ENCODE data around the gene SPDYE16. TPM values are rescaled to one million over a fixed set of nuclear protein-coding genes. Genes with fewer than 3 reads are reported as not detected.
"Not testable (repeated sequence)": the region's sequence is repeated elsewhere in the genome, so short reads cannot be mapped to it uniquely, and the experiment has no call there.

SPDYE16 gene, protein sequence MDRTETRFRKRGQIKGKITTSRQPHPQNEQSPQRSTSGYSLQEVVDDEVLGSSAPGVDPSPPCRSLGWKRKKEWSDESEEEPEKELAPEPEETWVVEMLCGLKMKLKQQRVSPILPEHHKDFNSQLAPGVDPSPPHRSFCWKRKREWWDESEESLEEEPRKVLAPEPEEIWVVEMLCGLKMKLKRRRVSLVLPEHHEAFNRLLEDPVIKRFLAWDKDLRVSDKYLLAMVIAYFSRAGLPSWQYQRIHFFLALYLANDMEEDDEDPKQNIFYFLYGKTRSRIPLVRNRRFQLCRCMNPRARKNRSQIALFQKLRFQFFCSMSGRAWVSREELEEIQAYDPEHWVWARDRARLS
- under 1 TPM; 0.19 TPM for total RNA-seq

DNA sequence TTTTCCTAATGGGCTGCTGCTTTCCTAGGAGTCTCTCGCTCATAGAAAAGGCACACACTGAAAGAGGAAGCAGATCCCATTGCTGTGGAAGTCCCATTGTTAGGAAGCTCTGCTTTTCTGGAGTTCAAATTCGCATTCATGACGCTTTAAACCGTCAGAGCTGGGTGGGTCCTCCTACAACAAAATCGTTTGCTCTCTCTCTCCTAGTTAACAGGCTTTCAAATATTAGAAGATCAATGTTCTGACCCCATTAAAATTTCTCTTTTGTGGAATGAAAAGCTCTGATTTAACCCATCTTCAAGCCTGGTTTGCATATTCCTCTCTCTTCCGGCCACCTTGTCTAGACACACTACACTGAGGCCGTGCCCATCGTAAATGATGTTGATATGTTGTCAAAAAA, at the start of gene SPDYE16:
TSS of gene SPDYE16 (minus strand) at position 101 of the 400 bp plus-strand sequence. CDS start 1,838 bp downstream, outside the sequence.
- H3K4me3 Mint-ChIP-seq; H3K9me3 Mint-ChIP-seq; H3K27me3 Mint-ChIP-seq; DNase-seq; POLR2A ChIA-PET; H3K36me3 Mint-ChIP-seq; H3K27ac Mint-ChIP-seq; H3K4me1 Mint-ChIP-seq (ENCODE audit: low read depth); CTCF ChIA-PET; intact Hi-C loops (cut with micrococcal nuclease): not testable (repeated sequence)

DNA sequence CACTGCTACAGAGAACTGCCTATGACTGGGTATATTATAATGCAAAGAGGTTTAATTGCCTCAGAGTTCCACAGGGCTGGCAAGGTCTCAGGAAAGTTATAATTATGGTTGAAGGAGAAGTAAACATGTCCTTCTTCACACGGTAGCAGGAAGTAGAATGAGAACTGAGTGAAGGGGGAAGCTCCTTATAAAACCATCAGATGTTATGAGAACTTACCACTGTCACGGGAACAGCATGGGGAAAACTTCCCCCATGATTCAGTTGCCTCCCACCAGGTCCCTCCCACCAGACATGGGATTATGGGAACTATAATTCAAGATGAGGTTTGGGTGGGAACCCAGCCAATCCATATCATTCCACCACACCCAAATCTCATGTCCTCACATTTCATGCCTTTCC, 49.6 kb upstream of the SPDYE16 start:
- H3K4me1 Mint-ChIP-seq (ENCODE audit: low read depth), result peaks cover 33% of the 10 kb centered on the region
- H3K27me3 Mint-ChIP-seq; POLR2A ChIA-PET; H3K36me3 Mint-ChIP-seq; CTCF ChIA-PET; H3K4me3 Mint-ChIP-seq; H3K9me3 Mint-ChIP-seq; intact Hi-C loops (cut with micrococcal nuclease); DNase-seq; H3K27ac Mint-ChIP-seq: not testable (repeated sequence)

DNA sequence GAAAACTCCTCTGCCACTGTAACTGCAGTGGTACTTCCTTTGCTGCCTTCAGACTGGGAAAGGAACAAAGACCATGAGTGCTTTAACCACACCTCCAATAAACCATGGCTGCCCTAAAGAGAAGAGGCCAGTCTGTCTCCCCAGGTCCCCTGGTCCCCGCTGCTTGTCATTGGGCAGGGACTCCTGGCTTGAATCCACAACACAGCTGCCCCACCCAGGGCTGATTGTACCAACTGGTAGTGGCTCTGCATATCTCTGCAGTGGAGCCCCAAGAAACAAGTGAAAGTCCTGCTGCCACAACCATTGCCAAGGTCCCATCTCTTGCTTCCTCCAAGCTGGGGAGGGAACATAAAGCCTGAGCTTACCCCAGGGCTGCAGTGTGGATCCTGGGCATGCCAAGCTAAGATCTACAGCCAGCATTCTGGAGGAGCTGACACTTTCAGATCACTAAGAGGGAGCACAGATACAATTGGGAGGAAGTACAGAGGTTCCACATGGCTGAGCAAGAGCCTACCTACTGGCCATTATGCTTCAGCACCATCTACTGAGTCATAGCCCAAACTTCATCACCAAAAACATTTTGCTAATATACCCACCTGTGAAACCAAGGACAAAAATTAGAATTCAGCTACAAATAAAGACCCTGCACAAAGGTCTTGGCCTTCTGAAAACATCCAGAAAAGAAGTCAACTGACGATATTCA, 48.7 kb upstream of the SPDYE16 start:
- H3K27me3 Mint-ChIP-seq; H3K9me3 Mint-ChIP-seq; POLR2A ChIA-PET; H3K36me3 Mint-ChIP-seq; intact Hi-C loops (cut with micrococcal nuclease); H3K4me3 Mint-ChIP-seq; CTCF ChIA-PET; H3K27ac Mint-ChIP-seq; DNase-seq: not testable (repeated sequence)
- peaks cover 36% of the 10 kb centered on the region for H3K4me1 Mint-ChIP-seq (ENCODE audit: low read depth)

DNA sequence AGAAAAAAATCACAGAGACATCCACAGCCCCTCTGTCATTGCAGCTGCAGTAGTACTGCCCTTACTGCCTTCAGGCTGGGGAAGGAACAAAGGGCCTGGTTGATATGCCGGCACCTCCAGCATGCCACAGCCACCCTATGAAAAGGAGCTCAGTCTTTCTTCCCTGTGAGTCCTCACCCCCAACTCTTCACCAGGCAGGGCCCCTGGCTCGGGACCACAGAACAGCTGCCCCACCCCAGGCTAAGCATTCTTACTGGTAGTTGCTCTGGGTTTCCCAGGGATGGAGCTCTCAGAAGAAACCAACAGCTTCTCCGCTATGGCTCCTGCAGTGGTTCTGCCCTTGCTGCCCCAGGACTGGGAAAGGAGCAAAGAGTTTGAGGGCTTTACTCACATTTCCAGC, 47.9 kb upstream of the SPDYE16 start:
- CTCF ChIA-PET; H3K27ac Mint-ChIP-seq; DNase-seq; intact Hi-C loops (cut with micrococcal nuclease); H3K36me3 Mint-ChIP-seq; H3K4me3 Mint-ChIP-seq; H3K27me3 Mint-ChIP-seq; POLR2A ChIA-PET; H3K9me3 Mint-ChIP-seq: not testable (repeated sequence)
- peaks cover 34% of the 10 kb centered on the region for H3K4me1 Mint-ChIP-seq (ENCODE audit: low read depth)

DNA sequence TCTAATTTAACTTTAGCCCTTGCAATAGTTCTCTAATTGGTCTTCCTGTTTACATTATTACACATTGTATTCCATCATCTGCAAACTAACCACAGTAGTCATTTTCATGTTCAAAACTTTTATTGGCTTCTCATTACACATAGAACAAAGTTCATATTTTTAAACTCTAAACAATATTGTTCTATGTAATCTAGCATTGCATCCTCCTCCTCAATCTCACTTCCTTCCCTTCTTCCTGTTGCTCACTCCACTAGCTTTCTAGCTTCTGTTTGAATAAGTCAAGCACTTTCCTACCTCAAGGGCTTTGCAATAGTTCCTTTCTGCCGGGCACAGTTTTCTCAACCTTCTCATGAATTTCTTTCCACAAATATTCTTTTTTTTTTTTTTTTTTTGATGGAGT, 45.5 kb upstream of the SPDYE16 start:
- Mint-ChIP-seq H3K4me1 (ENCODE audit: low read depth) (peaks cover 38% of the 10 kb centered on the region), H3K27ac (peak overlapping the region; percentile 59)
- H3K27me3 Mint-ChIP-seq; H3K36me3 Mint-ChIP-seq; CTCF ChIA-PET; DNase-seq; H3K9me3 Mint-ChIP-seq; H3K4me3 Mint-ChIP-seq; POLR2A ChIA-PET; intact Hi-C loops (cut with micrococcal nuclease): not testable (repeated sequence)

DNA sequence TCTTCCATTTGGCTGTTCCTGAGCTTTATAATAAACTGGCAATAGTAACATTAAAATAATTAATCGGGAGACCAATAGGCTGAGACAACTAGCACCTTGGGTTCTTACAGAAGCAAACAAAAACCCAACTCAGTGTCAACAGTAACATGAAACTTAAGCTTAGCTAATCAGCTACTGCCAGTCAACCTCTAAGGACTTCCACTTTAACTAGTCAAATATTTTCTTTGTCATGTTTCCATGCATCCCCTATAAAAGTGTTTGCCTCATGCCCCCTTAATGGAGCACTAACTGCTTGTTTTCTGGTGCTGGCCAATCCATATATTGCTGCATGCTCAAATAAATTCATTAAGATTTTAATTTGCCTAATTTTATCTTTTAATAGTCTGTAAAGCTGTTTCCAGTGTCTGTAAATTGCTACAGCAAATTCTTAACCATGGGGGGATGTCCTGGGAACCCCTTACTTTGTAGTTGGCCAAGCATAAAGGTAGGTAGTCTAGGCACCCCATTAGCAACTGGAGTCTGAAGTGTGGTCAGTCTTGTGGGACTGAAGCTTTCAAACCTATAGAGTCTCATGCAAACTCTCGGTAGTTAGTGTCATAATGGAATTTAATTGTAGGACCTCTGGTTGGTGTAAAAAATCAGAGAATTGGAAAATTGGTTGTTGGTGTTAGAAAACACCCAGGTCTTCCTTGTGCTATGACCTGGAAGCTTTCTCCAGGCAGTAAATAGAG, 43.7 kb upstream of the SPDYE16 start:
- H3K36me3 Mint-ChIP-seq; H3K4me3 Mint-ChIP-seq; H3K9me3 Mint-ChIP-seq; H3K27me3 Mint-ChIP-seq; intact Hi-C loops (cut with micrococcal nuclease); POLR2A ChIA-PET; H3K27ac Mint-ChIP-seq; CTCF ChIA-PET; DNase-seq: not testable (repeated sequence)
- H3K4me1 Mint-ChIP-seq (ENCODE audit: low read depth), result peaks cover 49% of the 10 kb centered on the region

DNA sequence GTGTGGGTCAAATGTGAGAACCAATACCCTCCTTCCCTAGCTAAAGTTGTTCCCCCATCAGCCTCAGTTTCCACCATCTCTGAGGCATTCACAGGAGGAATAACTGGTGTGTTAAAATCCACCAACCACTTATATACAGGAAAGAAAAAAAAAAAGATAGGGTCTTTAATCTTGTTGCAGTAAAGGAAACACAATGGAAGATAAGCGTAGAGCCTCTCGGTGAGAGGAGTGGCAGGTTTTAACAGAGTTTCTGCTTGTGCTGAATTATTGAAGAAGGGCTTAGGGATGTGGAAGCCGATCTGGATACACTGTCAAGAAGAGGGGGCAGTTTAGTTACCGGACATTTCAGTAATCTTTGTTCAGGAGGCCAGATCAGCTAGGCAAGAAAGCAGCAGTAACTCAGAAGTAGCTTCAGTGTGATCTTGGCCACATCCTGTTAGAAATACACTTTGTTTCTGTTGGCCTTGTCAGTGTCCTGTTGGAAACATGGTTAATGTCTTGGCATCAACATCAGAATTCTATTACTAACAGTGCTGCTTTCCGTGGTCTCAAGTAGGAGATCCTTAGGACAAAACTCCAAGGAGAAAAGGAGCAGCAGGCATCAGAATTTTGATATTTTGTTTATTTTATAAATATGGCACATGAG, 40.7 kb upstream of the SPDYE16 start:
- CTCF ChIA-PET; H3K9me3 Mint-ChIP-seq; H3K4me3 Mint-ChIP-seq; H3K36me3 Mint-ChIP-seq; H3K27me3 Mint-ChIP-seq; DNase-seq; POLR2A ChIA-PET; intact Hi-C loops (cut with micrococcal nuclease): not testable (repeated sequence)
- Mint-ChIP-seq H3K4me1 (ENCODE audit: low read depth) (peaks cover 52% of the 10 kb centered on the region), H3K27ac (peak overlapping the region; percentile 66)

DNA sequence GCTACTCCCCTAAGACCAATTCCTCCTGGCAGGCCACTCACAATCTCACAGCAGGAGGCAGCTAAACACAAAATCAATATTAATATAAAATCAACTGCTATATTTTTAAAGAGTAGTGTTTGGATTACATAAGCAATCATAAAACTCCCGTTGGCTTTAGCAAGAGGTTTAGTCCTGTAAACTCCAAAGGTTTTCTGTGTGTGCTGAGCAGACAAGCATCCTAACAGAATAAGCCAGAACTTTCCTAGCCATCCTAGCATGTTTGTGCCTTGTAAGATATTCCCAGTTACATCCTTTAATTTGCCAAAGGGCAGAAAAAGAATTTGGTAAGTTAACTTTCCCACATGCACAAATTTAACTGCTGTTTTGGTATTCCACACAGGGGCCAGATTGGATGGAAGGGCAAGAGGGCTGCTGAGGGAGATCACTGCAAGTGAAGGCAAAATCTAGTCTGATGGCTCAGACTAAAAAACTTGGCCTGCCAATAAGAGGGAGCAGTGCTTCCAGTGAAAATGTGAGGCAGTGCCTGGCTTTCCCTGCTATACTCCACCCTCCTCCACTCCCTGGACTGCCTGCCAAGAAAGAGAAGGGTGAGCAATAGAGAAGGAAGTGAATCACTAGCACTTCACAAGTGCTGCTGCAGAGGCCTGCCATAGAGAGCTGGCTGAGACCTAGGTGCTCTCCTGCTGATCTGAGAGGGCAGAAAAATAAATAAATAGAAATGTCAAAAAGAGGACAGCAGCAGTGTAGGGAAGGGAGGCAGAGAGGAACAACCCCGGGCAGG, 39.9 kb upstream of the SPDYE16 start:
- POLR2A ChIA-PET; intact Hi-C loops (cut with micrococcal nuclease); H3K4me3 Mint-ChIP-seq; H3K36me3 Mint-ChIP-seq; CTCF ChIA-PET; H3K27me3 Mint-ChIP-seq; H3K9me3 Mint-ChIP-seq: not testable (repeated sequence)
- peak; percentile 43 for DNase-seq
- H3K27ac Mint-ChIP-seq, result peak overlapping the region; percentile 66
- H3K4me1 Mint-ChIP-seq (ENCODE audit: low read depth), result peaks cover 47% of the 10 kb centered on the region

DNA sequence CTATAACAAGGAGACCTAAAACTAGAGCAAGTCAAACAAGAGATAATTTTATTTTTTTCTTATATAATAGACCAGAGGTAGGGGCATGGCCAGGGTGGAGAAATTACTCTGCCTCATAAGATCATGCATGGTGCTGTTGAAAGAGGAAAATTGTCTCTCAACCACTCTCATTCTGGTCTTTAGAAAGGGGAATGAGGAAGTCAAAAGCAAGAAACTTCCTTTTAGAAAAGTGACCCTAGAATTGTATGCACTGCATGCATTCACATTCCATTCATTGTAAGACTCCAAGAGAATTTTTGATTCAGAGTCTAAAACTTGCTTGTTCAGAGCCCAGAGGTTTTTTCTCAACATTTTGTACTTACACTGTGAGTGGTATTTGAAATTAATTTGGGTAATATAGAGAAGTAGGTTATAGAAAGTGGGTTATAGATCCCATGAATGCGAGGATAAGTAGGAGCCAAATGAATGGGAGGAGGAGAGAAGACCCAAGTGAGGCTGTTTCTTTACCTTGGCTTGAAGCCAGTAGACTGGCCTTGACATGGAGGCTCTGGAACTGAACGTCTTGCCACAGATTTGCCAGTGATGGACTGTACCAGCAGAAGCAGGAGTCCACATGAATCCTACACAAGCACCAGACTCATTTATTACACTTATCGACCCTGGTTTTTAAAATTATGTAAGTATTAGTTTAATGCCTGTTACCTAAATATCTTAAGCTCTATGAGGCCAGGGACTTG, 33.0 kb upstream of the SPDYE16 start:
- H3K9me3 Mint-ChIP-seq; H3K36me3 Mint-ChIP-seq; CTCF ChIA-PET; H3K4me1 Mint-ChIP-seq (ENCODE audit: low read depth); H3K27me3 Mint-ChIP-seq; intact Hi-C loops (cut with micrococcal nuclease); POLR2A ChIA-PET; H3K4me3 Mint-ChIP-seq; H3K27ac Mint-ChIP-seq; DNase-seq: not testable (repeated sequence)

DNA sequence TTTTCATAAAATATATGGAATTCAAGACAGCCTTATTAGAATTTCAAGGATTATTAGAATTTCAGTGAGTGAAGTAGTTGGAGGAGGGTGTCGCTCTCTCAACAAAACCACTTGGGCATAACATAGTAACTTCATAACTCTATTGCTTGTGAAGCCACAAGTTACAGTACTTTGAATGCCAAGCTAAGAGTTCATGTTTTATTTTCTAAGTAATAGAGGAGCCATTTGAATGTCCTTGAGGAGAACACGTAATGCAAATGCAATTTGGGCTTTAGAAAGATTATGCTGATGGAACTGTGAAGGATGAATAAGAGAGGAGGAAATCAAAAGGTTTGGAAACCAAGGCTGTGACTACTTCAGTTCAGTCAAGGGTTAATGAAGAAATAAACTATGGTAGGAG, 32.3 kb upstream of the SPDYE16 start:
- H3K27ac Mint-ChIP-seq; intact Hi-C loops (cut with micrococcal nuclease); H3K9me3 Mint-ChIP-seq; POLR2A ChIA-PET; CTCF ChIA-PET; H3K4me3 Mint-ChIP-seq; H3K4me1 Mint-ChIP-seq (ENCODE audit: low read depth); H3K36me3 Mint-ChIP-seq; DNase-seq; H3K27me3 Mint-ChIP-seq: not testable (repeated sequence)

DNA sequence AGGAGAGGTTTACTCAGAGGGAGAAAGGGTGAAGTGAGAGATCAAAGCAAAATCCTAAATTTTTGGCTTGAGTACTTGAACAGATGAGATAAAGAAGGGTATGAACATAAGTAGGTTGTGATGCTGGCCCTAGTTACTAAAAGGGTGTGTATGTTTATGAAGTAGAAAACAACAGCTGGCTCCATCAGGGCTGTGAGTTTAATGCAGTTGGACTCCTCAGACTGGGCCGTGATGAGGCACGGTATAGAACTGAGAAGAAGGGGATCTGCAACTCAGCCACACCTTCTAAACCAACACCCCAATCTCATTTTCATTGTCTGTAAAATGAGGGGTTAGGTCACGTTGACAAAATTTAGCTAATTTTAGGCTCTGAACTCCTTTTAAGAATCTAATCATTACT, 29.2 kb upstream of the SPDYE16 start:
- intact Hi-C loops (cut with micrococcal nuclease); CTCF ChIA-PET; H3K27me3 Mint-ChIP-seq; H3K9me3 Mint-ChIP-seq; DNase-seq; H3K4me3 Mint-ChIP-seq; H3K27ac Mint-ChIP-seq; POLR2A ChIA-PET; H3K4me1 Mint-ChIP-seq (ENCODE audit: low read depth); H3K36me3 Mint-ChIP-seq: not testable (repeated sequence)
